Lower leg skin (tissue), 4 donors: ENCODE results near the gene DPCD. TPM values are rescaled to one million over a fixed set of nuclear protein-coding genes. Genes with fewer than 3 reads are reported as not detected.

ENCODE experiments used
- DNase-seq, 2 donors: peaks; one replicate each; pipeline ENCODE4 v3.0.0-alpha.2; 2019; ENCODE audit warnings: low spot score in 2 of 2
- H3K4me3 ChIP-seq: fragments of 200-600 bp; sonication (generic); 2 replicates; pipeline ENCODE4 v1.5.1; 2017; ENCODE audit warnings: mild to moderate bottlenecking, low read depth; ENCODE audit not compliant: poor library complexity, severe bottlenecking
- POLR2A ChIP-seq, 2 donors: fragments of 450-650 bp; IDR thresholded peaks; one replicate each; pipeline ENCODE4 v1.6.1; 2016 to 2017; ENCODE audit warnings: antibody characterized with exemption in 2 of 2, mild to moderate bottlenecking in 1 of 2, moderate library complexity in 1 of 2
- WGBS, 2 donors: methylation state at CpG; one replicate each; pipeline ENCODE4 v1.1.5; 2018; 5-methylcytosine and 5-hydroxymethylcytosine counted together
- intact Hi-C: fragments of 100-400 bp; cut with DNase I; formaldehyde crosslinking; loops from one replicate; pipeline ENCODE4 v1.15.0; 2023; ENCODE audit warnings: low total_unique reads
- total RNA-seq, 4 donors: library from RNA; depleted of rRNA; stranded (reverse); fragments of >200 nt; gene quantifications; one replicate each; pipeline ENCODE4 v1.1.0, GENCODE V29; 2016
- TF ChIP-seq, protein P1 (sequence below), 3 donors: fragments of 450-650 bp; IDR thresholded peaks; one replicate each; pipeline ENCODE4 v1.5.1; 2016; ENCODE audit warnings: antibody characterized with exemption in 3 of 3, mild to moderate bottlenecking in 3 of 3, moderate library complexity in 2 of 3

DPCD gene
- total RNA-seq, 4 donors from 2014 or later: 9.6 to 18.4 (median 11.4) TPM

DNA sequence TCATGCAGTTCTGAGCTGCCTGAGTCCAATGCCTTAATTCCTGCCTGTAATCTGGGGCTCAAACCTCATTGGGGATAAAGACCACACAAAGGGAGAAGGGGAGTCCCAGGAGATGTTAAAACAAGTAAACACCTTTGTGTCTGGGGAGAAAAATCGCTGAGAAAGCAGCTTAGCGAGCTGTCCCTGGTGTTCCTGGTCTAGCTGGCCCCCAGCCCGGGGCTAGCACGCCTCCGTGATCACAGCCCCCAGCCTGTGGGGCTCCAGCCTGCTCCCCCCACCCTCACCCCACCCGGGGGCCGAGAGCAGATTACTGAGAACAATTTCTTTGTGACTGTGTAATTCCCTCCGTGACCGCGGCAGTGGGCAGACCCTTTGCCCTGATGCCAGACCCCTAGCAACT is 24.8 kb downstream of the DPCD start:
- no peak overlapping the region for H3K4me3 ChIP-seq
- no peak for DNase-seq
- intact Hi-C loops: no loop called here
- TF ChIP-seq, protein P1, sequence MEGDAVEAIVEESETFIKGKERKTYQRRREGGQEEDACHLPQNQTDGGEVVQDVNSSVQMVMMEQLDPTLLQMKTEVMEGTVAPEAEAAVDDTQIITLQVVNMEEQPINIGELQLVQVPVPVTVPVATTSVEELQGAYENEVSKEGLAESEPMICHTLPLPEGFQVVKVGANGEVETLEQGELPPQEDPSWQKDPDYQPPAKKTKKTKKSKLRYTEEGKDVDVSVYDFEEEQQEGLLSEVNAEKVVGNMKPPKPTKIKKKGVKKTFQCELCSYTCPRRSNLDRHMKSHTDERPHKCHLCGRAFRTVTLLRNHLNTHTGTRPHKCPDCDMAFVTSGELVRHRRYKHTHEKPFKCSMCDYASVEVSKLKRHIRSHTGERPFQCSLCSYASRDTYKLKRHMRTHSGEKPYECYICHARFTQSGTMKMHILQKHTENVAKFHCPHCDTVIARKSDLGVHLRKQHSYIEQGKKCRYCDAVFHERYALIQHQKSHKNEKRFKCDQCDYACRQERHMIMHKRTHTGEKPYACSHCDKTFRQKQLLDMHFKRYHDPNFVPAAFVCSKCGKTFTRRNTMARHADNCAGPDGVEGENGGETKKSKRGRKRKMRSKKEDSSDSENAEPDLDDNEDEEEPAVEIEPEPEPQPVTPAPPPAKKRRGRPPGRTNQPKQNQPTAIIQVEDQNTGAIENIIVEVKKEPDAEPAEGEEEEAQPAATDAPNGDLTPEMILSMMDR (IDR thresholded peaks at IDR 0.05): no peak
- no peak for TF ChIP-seq POLR2A (IDR thresholded peaks at IDR 0.05)
- 75 to 86% methylated on average over 10 of the region's 10 CpGs for WGBS, 2 donors

DNA sequence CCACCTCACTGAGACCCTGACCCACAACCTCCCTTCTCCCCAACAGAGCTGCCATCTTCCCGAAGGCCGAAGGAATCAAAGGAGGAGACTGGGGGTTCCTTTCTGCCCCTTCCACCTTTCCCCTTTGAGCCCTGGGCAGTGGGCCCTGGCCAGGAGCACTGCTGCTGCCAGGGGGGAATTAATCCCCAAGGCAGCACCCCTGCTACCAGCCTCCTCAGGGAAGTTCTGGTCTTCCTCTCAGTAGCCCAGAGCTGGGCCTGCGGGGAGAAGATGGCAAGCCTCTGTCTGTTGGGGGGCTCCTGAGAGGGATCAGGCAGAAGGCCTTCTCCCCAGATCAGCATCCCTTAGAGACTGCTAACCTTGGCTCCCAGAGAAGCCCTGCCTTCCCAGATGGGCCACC is 25.5 kb downstream of the DPCD start:
- H3K4me3 ChIP-seq: no peak overlapping the region
- DNase-seq: no peak
- intact Hi-C loops: no loop called here
- no peak for TF ChIP-seq POLR2A (IDR thresholded peaks at IDR 0.05)
- TF ChIP-seq, protein P1 (IDR thresholded peaks at IDR 0.05): no peak
- WGBS, 2 donors: 96 to 100% methylated on average over 3 of the region's 3 CpGs

DNA sequence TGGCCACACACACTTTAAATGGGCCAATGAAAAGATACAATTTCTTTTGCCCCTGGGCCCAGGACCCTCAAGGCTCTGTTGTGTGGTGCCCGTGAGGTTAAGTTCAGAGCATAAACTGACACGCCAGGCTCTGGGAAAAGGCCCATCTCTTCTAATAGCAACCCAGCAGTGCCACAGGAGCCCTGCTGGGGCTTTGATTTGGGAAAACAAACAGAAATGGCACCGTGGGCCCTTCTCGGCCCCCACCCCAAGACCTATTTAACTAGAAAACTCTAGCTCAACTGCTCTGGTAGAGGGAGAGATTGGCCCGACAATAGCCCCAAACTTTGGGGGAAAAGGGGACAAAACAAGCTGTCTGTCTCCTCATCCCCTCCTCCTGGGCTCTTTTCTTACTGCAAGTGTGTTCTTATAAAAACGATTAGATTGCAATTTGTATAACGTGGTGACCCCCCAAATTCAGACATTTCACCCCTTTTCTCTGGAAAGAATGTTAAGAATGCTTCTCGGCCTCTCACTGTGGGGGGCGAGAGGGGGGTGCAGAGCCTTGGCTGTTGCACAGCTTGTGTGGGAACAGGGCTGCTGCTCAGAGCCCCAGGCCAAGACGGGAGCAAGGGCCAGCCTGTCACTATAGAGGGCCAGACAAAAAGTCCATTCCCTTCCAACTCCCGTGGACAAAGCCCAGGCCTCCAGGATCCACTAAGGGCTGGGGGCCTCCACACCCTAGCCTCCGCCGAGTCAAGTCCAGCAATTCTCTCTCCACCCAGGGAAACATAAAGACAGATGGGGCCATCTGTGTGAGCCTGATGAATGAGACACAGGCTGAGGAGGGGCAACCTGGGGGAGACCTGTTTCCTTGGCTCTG is 26.8 kb downstream of the DPCD start:
- no peak for TF ChIP-seq POLR2A (IDR thresholded peaks at IDR 0.05)
- TF ChIP-seq, protein P1 (IDR thresholded peaks at IDR 0.05): no peak
- no peak overlapping the region for H3K4me3 ChIP-seq
- DNase-seq: no peak
- intact Hi-C loops: no loop called here
- 81 to 86% methylated on average over 13 of the region's 13 CpGs for WGBS, 2 donors

DNA sequence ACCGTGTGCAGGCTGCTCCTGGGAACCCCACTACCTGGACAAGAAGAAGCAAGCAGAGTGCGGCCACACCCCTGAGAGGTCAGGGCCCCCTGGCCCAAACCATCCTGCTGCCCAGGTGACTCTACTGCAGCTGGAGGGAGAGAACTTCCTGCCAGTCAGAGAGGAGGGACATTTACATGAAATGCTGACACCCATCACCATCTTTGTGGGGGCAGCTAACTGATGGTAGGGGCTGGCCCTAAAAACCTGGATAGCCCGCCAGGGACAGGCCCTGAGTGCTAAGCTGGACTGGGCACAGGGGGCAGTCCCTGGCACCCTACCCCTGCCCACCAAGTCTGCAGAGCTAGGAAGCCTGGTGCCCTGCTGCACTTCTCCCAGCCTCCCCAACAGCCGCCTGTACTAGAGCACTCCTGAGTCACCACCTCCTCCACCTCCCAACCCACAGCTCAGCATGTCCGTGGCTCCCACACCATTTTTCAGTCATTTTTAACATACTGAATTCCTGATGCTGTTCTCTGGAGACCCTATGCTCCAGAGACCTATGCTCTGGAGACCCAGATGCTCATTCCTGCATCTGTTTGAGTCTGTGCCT is 27.5 kb downstream of the DPCD start:
- no peak for DNase-seq
- 93 to 95% methylated on average over 5 of the region's 5 CpGs for WGBS, 2 donors
- TF ChIP-seq, protein P1 (IDR thresholded peaks at IDR 0.05): no peak
- TF ChIP-seq POLR2A (IDR thresholded peaks at IDR 0.05): no peak
- no peak overlapping the region for H3K4me3 ChIP-seq
- intact Hi-C loops: no loop called here

DNA sequence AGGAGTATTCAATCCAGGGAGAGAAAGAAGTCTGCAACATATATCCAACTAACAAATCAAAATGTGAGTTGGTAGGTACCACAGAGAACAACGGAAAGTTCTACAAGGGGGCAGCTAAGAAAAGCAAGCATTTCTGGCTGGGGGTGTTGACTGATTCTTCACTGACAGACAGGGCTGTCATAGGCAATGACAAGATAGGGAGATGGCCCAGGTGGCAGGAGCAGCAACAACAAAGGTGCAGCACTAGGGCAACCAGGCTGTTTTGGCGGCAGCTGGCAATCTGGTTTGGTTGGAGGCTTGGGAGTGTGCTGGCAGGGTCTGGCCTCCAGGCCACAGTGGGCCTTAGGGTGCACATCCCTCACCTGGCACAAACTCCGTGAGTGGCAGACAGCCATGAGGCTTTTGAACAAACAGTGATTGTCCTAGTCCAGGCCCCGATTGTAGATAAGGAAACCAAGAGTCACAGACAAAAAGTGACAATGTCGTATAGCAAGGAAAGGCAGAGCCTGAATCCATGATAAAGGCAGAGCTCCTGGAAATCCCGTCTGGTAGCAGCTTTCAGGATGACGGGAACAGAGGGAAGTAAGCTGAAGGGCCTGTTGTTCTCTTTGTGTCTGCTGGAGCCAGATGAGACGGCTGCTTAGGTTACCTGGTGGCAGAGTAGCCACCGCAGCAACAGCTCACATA is 28.4 kb downstream of the DPCD start:
- no peak overlapping the region for H3K4me3 ChIP-seq
- no peak for TF ChIP-seq POLR2A (IDR thresholded peaks at IDR 0.05)
- TF ChIP-seq, protein P1 (IDR thresholded peaks at IDR 0.05): no peak
- DNase-seq: no peak
- intact Hi-C loops: no loop called here
- 78 to 80% methylated on average over 9 of the region's 9 CpGs for WGBS, 2 donors
